Progenitor cell of endocrine pancreas (in vitro differentiated cells): ENCODE results near the gene ARL1. TPM values are rescaled to one million over a fixed set of nuclear protein-coding genes. Genes with fewer than 3 reads are reported as not detected.
A peak's percentile ranks its signal among the peaks of the same experiment; 100 is the strongest.

ENCODE experiments used
- DNase-seq: peaks from one replicate; pipeline ENCODE4 v3.0.0; 2021; ENCODE audit warnings: low spot score; ENCODE audit not compliant: unreplicated experiment
- H3K27ac Mint-ChIP-seq: 2 replicates; pipeline ENCODE4 v1.8.0; 2021; ENCODE audit warnings: mild to moderate bottlenecking, moderate library complexity, mixed read lengths
- H3K27me3 Mint-ChIP-seq: 2 replicates; pipeline ENCODE4 v1.8.0; 2021; ENCODE audit warnings: mixed read lengths
- H3K36me3 Mint-ChIP-seq: 2 replicates; pipeline ENCODE4 v1.8.0; 2022; ENCODE audit warnings: mixed read lengths; ENCODE audit not compliant: insufficient read depth
- H3K4me1 Mint-ChIP-seq: 2 replicates; pipeline ENCODE4 v1.8.0; 2021; ENCODE audit warnings: low read depth, mixed read lengths
- H3K4me3 Mint-ChIP-seq: 2 replicates; pipeline ENCODE4 v1.8.0; 2021; ENCODE audit warnings: low read depth, mild to moderate bottlenecking, moderate library complexity, mixed read lengths
- H3K9me3 Mint-ChIP-seq: 2 replicates; pipeline ENCODE4 v1.8.0; 2021; ENCODE audit warnings: low read depth, mixed read lengths
- long read RNA-seq: library from polyadenylated mRNA; unstranded; transcript quantifications from one replicate; pipeline ENCODE4 v2.0.0, GENCODE V29; 2020
- total RNA-seq: library from RNA; stranded (reverse); gene quantifications from 2 replicates; pipeline ENCODE4 v1.2.1, GENCODE V29; 2021
- TF ChIP-seq, protein P1 (sequence below): fragments of 200-600 bp; sonication (generic); IDR thresholded peaks from one replicate; pipeline ENCODE4 v1.5.0; 2021; ENCODE audit warnings: antibody characterized with exemption, mild to moderate bottlenecking; ENCODE audit not compliant: unreplicated experiment

Gene ARL1
- 68.8 and 74.9 TPM in 2 replicates for total RNA-seq
- long read RNA-seq, transcript ARL1-201 (6 exons, 3,241 nt), result major isoform, 234 of 264 reads
- long read RNA-seq, partial matches to known transcripts, result 0 of 264 reads
- long read RNA-seq, other reads (novel, unspliced or antisense), result 27 of 264 reads

DNA sequence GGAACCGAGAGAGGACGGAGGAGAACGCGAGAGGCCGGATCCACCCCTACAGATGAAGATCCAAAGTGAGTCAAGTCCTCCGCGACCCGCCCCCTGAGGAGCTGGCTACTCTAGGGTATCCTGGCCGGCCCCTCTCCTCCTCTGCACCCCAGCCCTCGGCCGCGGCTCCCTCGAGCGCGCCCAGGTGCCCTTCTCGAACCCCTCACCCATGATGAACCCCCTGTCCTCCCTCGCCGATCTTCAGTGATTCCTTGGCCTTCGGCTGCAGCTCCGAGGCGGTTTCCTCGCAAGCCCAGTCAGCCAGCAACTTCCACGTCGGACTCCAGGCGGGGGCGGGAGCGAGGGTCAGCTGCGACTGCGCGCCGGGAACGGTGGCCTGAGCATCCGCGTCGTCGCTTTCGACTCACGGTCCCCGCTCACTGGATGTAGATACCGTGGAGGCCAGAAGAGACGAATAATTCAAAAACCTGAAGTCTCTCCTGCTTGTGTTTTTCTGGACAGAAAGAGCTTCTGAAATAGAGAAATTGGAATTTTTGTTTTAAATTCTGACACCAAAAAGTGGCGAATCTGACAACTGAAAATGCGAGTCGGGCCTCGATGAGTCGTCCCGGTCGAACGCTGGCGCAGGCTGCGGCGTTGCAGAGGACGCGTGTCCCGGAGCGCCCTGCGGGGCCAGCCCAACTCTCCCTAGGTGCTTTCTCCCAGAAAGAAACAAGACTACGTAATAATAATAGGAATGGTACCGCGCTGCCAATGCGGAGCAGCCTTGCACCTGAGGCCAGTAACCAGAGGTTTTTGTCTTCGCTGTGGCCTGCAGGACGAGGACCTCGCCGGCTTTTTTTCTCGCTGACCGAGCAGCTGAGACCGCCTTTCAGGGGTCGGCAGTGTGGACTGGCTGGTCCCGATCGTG, at the start of gene ARL1:
Gene ARL1, minus strand, starts transcription at position 337 of the 910 bp plus-strand sequence. Its CDS starts 127 bp downstream, at position 210.
- peaks cover 7% of the 10 kb centered on the region for H3K27me3 Mint-ChIP-seq
- TF ChIP-seq, protein P1, sequence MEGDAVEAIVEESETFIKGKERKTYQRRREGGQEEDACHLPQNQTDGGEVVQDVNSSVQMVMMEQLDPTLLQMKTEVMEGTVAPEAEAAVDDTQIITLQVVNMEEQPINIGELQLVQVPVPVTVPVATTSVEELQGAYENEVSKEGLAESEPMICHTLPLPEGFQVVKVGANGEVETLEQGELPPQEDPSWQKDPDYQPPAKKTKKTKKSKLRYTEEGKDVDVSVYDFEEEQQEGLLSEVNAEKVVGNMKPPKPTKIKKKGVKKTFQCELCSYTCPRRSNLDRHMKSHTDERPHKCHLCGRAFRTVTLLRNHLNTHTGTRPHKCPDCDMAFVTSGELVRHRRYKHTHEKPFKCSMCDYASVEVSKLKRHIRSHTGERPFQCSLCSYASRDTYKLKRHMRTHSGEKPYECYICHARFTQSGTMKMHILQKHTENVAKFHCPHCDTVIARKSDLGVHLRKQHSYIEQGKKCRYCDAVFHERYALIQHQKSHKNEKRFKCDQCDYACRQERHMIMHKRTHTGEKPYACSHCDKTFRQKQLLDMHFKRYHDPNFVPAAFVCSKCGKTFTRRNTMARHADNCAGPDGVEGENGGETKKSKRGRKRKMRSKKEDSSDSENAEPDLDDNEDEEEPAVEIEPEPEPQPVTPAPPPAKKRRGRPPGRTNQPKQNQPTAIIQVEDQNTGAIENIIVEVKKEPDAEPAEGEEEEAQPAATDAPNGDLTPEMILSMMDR, result no peak
- peaks cover 14% of the 10 kb centered on the region for H3K4me1 Mint-ChIP-seq
- peak within 1 kb of the TSS; percentile 98 for H3K27ac Mint-ChIP-seq
- H3K4me3 Mint-ChIP-seq, result peak within 1 kb of the TSS; percentile 99
- peak; percentile 67 for DNase-seq
- no peaks in the 10 kb centered on the region for H3K36me3 Mint-ChIP-seq
- no peaks in the 10 kb centered on the region for H3K9me3 Mint-ChIP-seq

DNA sequence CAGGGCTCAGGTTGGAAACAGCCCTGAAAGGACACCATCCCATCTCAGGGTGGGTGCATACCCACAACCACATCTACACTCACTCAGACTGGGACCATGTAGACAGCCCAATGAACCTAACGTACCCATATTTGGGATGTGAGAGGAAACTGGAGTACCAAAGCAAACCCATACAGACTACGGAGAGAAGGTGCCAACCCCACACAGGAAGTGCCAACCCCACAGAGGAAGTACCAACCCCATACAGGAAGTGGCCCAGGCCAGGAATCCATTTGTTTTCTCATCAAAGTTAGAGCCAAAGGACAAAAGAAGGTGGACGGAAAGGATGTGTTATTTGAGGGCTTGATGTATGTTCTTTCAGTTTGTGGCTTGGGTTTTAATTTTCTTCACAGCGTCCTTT, 48.1 kb upstream of the ARL1 start:
- DNase-seq, result no peak
- no peak overlapping the region for H3K4me3 Mint-ChIP-seq
- peaks cover 2% of the 10 kb centered on the region for H3K4me1 Mint-ChIP-seq
- H3K36me3 Mint-ChIP-seq, result no peaks in the 10 kb centered on the region
- H3K27ac Mint-ChIP-seq, result no peak overlapping the region
- no peaks in the 10 kb centered on the region for H3K27me3 Mint-ChIP-seq
- TF ChIP-seq, protein P1, result no peak
- peaks cover 7% of the 10 kb centered on the region for H3K9me3 Mint-ChIP-seq

DNA sequence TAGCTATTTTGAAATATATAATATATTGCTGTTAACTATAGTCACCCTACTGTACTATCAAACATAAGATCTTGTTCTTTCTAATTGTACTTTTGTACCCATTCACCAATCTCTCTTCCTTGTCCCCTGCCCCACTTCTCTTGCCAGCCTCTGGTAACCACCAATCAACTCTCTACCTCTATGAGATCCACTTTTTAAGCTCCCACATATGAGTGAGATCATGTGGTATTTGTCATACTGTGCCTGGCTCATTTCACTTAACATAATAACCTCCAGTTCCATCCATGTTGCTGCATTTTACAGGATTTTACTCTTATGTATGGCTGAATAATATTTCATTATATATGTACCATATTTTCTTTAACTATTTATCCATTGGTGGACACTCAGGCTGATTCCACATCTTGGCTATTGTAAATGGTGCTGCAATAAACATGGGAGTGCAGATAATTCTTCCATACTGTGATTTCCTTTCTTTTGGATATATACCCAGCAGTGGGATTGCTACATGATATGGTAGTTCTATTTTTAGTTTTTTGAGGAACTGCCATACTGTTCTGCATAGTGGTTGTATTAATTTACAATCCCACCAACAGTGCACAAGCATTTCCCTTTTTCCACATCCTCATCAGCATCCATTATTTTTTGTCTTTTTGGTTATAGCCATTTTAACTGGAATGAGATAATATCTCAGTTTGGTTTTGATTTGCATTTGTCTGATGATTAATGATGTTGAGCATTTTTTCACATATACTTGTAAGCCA, 34.1 kb upstream of the ARL1 start:
- TF ChIP-seq, protein P1, result no peak
- Mint-ChIP-seq H3K36me3 (no peaks in the 10 kb centered on the region), H3K9me3 (no peaks in the 10 kb centered on the region), H3K27ac (no peak overlapping the region), H3K27me3 (no peaks in the 10 kb centered on the region), H3K4me1 (no peaks in the 10 kb centered on the region), H3K4me3 (no peak overlapping the region)
- no peak for DNase-seq

DNA sequence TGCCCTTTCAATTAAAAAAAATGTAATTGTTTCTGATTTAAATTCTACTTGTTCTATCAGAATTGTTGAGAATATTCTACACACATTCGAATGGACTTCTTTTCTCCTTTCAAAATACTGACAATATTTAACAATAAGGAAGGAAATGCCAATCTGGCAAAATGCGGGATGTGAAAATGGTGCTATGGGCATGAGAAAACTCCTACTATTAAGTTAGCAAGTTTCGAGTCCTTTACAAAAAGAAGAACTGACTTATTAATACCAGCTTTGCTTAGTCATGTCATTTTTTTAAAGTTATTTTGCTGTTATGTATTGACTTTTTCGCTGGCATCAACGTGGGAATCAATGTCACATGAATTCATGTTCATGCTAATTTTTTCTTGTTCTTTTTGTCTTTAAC, 31.7 kb upstream of the ARL1 start:
- H3K4me3 Mint-ChIP-seq, result no peak overlapping the region
- no peaks in the 10 kb centered on the region for H3K36me3 Mint-ChIP-seq
- no peaks in the 10 kb centered on the region for H3K9me3 Mint-ChIP-seq

More for the DNA sequence above, 31.7 kb upstream of the ARL1 start:
- DNase-seq, result no peak
- H3K4me1 Mint-ChIP-seq, result no peaks in the 10 kb centered on the region
- H3K27me3 Mint-ChIP-seq, result no peaks in the 10 kb centered on the region
- H3K27ac Mint-ChIP-seq, result no peak overlapping the region
- TF ChIP-seq, protein P1, result no peak
